Activated CD4-positive, alpha-beta T cell treated with anti-CD3 and anti-CD28 coated beads for 4 hours (primary cell): ENCODE data around the gene CMTM2.
"Not testable (repeated sequence)": the region's sequence is repeated elsewhere in the genome, so short reads cannot be mapped to it uniquely, and the experiment has no call there.

ENCODE experiments used
- DNase-seq, 2 donors: peaks; one replicate each; pipeline ENCODE4 v3.0.0-alpha.2; 2020

The CMTM2 gene

GRCh38 chr16:66553223-66553622, 26.0 kb upstream of the CMTM2 start:
- DNase-seq = no peak

GRCh38 chr16:66554021-66554420, 25.2 kb upstream of the CMTM2 start:
- no peak for DNase-seq

GRCh38 chr16:66554495-66554894, 24.8 kb upstream of the CMTM2 start:
- no peak for DNase-seq

- no peak for DNase-seq
Observed at GRCh38 chr16:66560107-66560506, 19.2 kb upstream of the CMTM2 start.

- no peak for DNase-seq
Observed at GRCh38 chr16:66561381-66562080, 17.7 kb upstream of the CMTM2 start.

- DNase-seq = no peak
Observed at GRCh38 chr16:66562409-66562808, 16.9 kb upstream of the CMTM2 start.

- no peak for DNase-seq
Observed at GRCh38 chr16:66562986-66563385, 16.3 kb upstream of the CMTM2 start.

GRCh38 chr16:66563574-66564334, 15.5 kb upstream of the CMTM2 start:
- no peak for DNase-seq

GRCh38 chr16:66566051-66566901, 13.0 kb upstream of the CMTM2 start, which contains the start of gene CMTM1:
Gene CMTM1, plus strand, starts transcription at chr16:66566439. Its CDS starts 75 bp downstream, at chr16:66566514.
- DNase-seq = no peak

- DNase-seq = not testable (repeated sequence)
Observed at GRCh38 chr16:66567270-66567669, 12.0 kb upstream of the CMTM2 start.

GRCh38 chr16:66568355-66568754, 10.9 kb upstream of the CMTM2 start:
- DNase-seq = no peak

- DNase-seq = no peak
Observed at GRCh38 chr16:66569131-66569530, 10.1 kb upstream of the CMTM2 start.

- DNase-seq = no peak
Observed at GRCh38 chr16:66569827-66570405, 9.3 kb upstream of the CMTM2 start.

GRCh38 chr16:66572356-66572755, 6.9 kb upstream of the CMTM2 start:
- DNase-seq = no peak

- no peak for DNase-seq
Observed at GRCh38 chr16:66574081-66574480, 5.2 kb upstream of the CMTM2 start.

- DNase-seq = no peak
Observed at GRCh38 chr16:66574531-66574930, 4.7 kb upstream of the CMTM2 start.

- DNase-seq = no peak
Observed at GRCh38 chr16:66575060-66575459, 4.2 kb upstream of the CMTM2 start.

- DNase-seq = no peak
Observed at GRCh38 chr16:66576296-66576695, 3.0 kb upstream of the CMTM2 start.

GRCh38 chr16:66580605-66581209, 1.4 kb downstream of the CMTM2 start:
- no peak for DNase-seq

GRCh38 chr16:66581246-66581952, 2.1 kb downstream of the CMTM2 start:
- no peak for DNase-seq

- no peak for DNase-seq
Observed at GRCh38 chr16:66585481-66586239, 6.4 kb downstream of the CMTM2 start.
